ENCODE results near the gene KIF12. TPM values are rescaled to one million over a fixed set of nuclear protein-coding genes. Genes with fewer than 3 reads are reported as not detected.
"Not testable (repeated sequence)": the region's sequence is repeated elsewhere in the genome, so short reads cannot be mapped to it uniquely, and the experiment has no call there.

KIF12 gene
- total and polyA plus RNA-seq, 2 experiments from 2014 or later: 4.2 to 4.3 TPM

DNA sequence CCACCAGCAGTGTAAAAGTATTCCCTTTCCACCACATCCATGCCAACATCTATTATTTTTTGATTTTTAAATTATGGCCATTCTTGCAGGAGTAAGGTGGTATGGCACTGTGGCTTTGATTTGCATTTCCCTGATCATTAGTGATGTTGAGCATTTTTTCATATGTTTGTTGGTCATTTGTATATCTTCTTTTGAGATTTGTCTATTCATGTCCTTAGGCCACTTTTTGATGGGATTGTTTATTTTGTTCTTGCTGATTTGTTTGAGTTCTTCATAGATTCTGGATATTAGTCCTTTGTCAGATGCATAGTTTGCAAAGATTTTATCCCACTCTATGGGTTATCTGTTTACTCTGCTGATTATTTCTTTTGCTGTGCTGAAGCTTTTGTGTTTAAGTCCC, 55.4 kb downstream of the KIF12 start:
- peaks cover 16% of the 10 kb centered on the region for H3K36me3 Mint-ChIP-seq (ENCODE audit: low read depth)
- not testable (repeated sequence) for H3K4me1 Mint-ChIP-seq

More for the DNA sequence above, 55.4 kb downstream of the KIF12 start:
- not testable (repeated sequence) for H3K4me3 Mint-ChIP-seq; H3K4me2 ChIP-seq; ATAC-seq; H3K79me2 ChIP-seq (replicated peaks; ENCODE audit: insufficient read depth); H3K9me3 Mint-ChIP-seq; H3K4me1 ChIP-seq (ENCODE audit: insufficient read depth); DNase-seq (ENCODE audit: low spot score); H3K9me2 ChIP-seq (ENCODE audit: insufficient read depth); H3K36me3 ChIP-seq (ENCODE audit: insufficient read depth); H3K27ac Mint-ChIP-seq; H3K27me3 ChIP-seq (ENCODE audit: insufficient read depth); H3K27me3 Mint-ChIP-seq (ENCODE audit: insufficient read depth, low read depth, poor library complexity); H2AFZ ChIP-seq; H3K4me3 ChIP-seq; H3K27ac ChIP-seq (ENCODE audit: low read depth); H3F3A ChIP-seq (replicated peaks; ENCODE audit: low read depth); H4K20me1 ChIP-seq (replicated peaks; ENCODE audit: insufficient read depth)

Other genes starting within 250 kb of the KIF12 start
- gene ZNF618, start 223.0 kb downstream of the KIF12 start, total RNA-seq (2014; rRNA removed; shearing (Covaris generic)): 19.6 and 22.1 TPM in 2 replicates
- gene ZNF618, start 223.0 kb downstream of the KIF12 start, polyA plus RNA-seq (2016; fragmentation: Nextera tagmentation; extraction: Ambion mirVana): 10.3 and 12.1 TPM in 2 replicates
- 1.3 and 4.0 TPM in 2 replicates for gene AMBP, start 21.0 kb downstream of the KIF12 start, total RNA-seq (2014; rRNA removed; shearing (Covaris generic))
- gene AMBP, start 21.0 kb downstream of the KIF12 start, polyA plus RNA-seq (2016; fragmentation: Nextera tagmentation; extraction: Ambion mirVana): 1.6 and 2.0 TPM in 2 replicates
- gene COL27A1, start 56.2 kb upstream of the KIF12 start, total RNA-seq (2014; rRNA removed; shearing (Covaris generic)): 12.9 and 18.0 TPM in 2 replicates
- gene COL27A1, start 56.2 kb upstream of the KIF12 start, polyA plus RNA-seq (2016; fragmentation: Nextera tagmentation; extraction: Ambion mirVana): 8.6 and 10.5 TPM in 2 replicates
- gene ORM1, start 223.8 kb upstream of the KIF12 start, total RNA-seq (2014; rRNA removed; shearing (Covaris generic)): not detected in 2 replicates
- not detected in 2 replicates for gene ORM1, start 223.8 kb upstream of the KIF12 start, polyA plus RNA-seq (2016; fragmentation: Nextera tagmentation; extraction: Ambion mirVana)
- 0.76 TPM in 1 of 2 replicates, not detected in the other for gene ORM2, start 230.6 kb upstream of the KIF12 start, total RNA-seq (2014; rRNA removed; shearing (Covaris generic))
- 0.76 and 0.90 TPM in 2 replicates for gene ORM2, start 230.6 kb upstream of the KIF12 start, polyA plus RNA-seq (2016; fragmentation: Nextera tagmentation; extraction: Ambion mirVana)